ENCODE results near the gene RIT1.

The RIT1 gene

GRCh38 chr1:155911156-155912055 lies at the start of gene RIT1:
TSS of gene RIT1 (minus strand) at chr1:155911349. CDS start at chr1:155910761, 588 bp downstream.
- DNase-seq: peak; percentile 73

DNA sequence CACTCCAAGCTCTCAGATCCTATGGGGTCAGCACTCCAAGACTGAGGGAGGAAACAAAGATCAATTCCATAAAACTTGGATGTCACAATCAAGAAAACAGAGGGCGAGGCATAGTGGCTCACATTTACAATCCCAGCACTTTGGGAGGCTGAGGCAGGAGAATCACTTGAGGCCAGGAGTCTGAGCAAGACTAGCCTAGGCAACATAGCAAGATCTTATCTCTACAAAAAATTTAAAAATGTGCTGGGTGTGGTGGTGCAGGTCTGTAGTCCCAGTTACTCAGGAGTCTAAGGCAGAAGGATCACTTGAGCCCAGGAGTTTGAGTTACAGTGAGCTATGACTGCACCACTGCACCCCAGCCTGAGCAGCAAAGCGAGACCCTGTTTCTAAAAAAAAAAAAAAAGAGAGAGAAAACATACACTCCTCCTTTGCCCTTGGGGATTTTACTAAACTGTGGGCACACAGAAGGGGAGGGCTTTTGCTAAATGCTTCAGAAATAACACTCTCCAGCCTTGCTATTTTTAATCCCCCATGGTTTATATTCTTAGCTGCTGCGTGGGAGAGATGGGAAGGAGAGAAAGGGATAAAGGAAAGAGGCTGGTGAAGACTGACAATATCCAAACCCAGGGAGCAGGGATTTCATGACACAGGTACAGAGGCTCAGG lies 49.1 kb upstream of the RIT1 start:
- no peak for DNase-seq

DNA sequence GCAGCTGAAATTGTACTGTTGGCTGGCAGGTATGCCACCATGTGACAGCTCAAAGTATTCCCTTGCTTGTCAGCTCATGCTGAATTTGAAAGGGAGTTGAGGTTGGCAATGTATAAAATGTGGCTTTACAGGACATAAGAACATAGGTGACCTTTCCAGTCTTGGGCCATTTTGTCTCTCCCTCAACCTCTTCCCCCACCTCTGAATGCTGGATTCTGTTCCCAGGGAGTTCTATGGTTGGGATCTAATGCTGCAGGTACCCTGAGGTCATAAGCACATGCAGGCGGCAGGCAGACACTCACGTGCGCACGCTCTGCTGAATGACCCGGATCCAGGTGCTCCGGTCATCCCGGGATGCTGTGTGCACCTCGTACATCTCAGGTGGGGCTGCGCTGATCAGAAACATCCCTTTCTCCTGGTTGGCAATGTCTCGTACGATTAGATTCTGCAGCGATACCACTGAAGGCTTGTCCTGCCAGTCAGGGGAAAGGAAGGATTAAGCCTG lies 46.3 kb upstream of the RIT1 start:
- no peak for DNase-seq

- DNase-seq: no peak
Measured at GRCh38 chr1:155954645-155955044, 43.5 kb upstream of the RIT1 start.

DNA sequence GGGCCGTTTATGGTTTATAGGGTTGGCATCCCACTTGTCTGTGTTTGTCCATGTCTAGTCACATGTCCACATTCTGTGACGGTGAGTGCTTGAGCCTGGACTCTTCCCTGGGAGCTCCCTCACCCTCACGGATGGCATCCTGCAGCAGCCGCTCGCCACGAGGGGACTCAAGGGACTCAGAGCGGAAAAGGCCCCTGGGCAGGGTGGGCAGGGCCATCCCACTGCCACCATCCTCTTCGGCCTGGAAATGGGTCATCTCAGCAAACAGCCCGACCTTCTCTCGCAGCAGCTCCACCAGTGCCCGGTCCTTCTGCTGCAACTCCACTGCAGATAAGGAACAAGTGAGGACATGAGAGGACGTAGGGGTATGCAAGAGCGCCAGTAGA lies 41.3 kb upstream of the RIT1 start:
- DNase-seq: no peak

DNA sequence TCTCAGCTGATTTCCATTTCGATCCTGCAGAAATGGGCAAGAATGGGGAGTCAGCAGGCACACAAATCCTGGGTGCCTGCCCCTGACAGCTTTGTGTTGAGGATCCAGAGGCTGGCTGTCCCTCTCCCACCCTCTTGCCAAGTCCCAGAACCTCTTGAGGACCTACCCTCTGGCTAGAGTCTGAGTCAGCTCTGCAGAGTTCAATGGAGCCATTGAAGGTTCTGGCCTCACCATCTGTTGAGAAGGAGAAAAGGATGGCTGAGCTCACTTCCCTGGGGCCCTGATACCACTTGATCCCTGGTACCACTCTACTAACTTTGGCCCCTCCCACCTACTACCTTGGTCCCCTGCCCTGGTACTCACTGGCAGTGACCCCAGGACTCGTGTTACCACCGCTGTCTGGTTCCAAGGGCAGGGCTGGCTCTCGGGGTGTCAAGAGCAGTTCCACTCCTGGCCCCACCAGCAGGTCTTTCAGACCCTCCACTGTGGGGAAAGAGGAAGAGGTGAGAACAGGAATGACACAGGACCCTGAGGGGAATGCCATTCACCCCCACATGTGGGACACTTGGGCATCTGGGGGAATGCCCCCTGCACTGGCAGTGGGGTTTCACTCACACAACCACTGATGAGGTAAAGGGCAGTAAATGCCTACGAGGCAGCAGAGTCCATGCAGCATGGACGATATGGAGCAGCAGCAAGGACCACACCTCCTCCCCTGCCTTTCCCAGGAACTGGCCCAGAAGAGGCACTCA lies 40.8 kb upstream of the RIT1 start:
- no peak for DNase-seq

- no peak for DNase-seq
Measured at GRCh38 chr1:155950829-155951228, 39.7 kb upstream of the RIT1 start.

DNA sequence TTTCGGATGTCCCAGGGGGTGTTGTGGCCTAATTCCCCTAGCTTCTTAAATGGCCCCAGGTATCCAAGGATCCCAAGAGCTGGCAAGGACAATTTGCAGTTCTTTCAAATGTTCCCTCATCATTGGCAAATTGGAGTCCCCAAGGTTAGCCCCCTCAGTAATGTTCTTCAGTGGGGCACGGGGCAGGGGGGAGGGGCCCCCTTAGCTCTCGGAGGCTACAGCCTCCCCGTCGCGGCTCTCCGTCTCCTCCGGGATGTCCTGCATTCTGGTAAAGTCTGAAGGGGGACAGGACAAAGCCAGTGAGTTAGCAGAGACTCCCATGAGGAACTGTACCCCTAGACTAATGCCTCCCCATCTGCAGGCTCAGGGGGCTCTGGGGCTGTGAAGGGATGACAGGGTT lies 36.6 kb upstream of the RIT1 start:
- no peak for DNase-seq

- no peak for DNase-seq
Measured at GRCh38 chr1:155947292-155947691, 36.1 kb upstream of the RIT1 start.

DNA sequence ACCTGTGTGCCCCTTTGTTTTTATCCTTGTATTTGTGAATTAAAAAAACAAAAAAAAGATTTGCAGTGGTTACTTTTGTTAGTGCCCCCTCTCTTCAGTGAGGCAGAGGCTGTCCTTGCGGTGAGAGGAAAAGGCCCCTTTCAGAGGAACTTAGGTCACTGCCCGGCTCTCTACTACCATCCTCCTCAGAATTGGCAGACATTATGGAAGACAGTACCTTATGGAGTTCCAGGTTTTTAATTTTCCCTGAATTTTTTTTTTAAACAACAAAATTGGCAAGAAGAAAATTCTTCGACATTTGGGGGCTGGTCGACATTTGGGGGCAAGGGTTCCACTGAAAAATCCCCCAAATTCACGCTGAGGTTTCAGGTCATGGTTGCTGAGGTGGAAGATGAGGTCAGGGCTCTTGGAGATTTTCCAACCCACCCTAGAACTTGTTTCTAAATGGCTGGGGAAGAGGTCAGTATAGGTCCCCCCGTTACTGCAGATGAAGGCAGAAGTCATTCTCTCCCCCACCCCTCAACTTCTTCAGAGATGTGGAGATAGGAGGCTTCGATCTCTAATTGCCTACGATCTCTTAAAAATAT lies 35.6 kb upstream of the RIT1 start:
- no peak for DNase-seq

- peak; percentile 54 for DNase-seq
Measured at GRCh38 chr1:155944444-155944799, 33.3 kb upstream of the RIT1 start.

DNA sequence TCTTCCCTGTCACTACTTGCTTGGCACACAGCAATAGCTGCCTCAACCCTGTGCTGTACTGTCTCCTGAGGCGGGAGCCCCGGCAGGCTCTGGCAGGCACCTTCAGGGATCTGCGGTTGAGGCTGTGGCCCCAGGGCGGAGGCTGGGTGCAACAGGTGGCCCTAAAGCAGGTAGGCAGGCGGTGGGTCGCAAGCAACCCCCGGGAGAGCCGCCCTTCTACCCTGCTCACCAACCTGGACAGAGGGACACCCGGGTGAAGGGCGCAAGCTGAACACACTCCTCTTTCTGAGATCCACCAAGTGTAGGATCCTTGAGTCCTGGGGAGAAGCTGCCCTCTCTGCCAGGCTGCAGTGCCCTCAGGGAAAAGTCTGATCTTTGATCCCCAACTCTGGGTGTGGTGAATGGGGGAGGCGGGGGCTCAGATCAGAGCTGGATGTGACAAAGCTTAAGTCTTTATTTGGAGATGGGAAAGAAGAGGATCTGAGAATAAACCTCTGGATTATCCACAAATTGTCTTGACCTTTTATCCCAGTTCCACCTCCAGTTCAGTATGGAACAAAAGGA lies 31.5 kb upstream of the RIT1 start:
- DNase-seq: no peak

- DNase-seq: no peak
Measured at GRCh38 chr1:155941845-155942531, 30.8 kb upstream of the RIT1 start.

DNA sequence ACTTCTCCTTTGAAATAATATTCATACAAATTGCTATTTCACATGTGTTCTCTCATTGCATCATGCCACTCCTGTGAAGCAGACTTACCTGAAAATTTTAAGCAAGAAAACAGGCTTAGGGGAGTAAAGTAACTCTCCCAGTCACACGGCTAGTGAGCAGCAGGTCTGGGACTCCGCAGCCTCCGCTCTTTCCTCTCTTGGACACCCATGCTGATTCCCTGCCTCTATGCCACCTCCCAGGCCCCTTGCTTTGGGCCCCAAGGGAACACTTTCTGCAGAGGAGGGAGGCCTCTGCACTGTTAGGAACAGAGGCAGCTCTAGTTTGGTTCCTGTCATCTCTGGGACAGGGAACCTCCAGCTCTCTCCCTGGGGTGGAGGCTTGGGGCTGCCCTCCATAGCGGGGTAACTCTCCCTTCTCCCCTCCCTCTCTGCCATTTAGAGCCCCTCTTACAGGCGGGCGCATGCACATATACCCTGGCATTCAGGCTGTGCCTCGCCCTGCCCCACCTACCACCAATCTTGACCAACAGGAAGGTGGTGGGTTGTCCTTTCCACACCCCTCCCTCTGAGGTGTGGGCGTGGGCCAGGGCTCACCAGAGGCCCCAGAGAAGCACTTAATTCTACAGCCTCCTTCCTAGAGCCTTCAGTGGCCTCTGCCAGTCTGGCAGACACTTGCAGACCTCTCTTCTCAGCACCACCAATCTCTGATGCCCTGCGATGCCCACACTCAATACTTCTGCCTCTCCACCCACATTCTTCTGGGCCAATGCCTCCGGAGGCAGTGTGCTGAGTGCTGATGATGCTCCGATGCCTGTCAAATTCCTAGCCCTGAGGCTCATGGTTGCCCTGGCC lies 30.1 kb upstream of the RIT1 start, which contains the start of gene RXFP4:
TSS of gene RXFP4 (plus strand) at position 646 of the 852 bp plus-strand sequence. CDS start at position 718, 72 bp downstream.
- no peak for DNase-seq

DNA sequence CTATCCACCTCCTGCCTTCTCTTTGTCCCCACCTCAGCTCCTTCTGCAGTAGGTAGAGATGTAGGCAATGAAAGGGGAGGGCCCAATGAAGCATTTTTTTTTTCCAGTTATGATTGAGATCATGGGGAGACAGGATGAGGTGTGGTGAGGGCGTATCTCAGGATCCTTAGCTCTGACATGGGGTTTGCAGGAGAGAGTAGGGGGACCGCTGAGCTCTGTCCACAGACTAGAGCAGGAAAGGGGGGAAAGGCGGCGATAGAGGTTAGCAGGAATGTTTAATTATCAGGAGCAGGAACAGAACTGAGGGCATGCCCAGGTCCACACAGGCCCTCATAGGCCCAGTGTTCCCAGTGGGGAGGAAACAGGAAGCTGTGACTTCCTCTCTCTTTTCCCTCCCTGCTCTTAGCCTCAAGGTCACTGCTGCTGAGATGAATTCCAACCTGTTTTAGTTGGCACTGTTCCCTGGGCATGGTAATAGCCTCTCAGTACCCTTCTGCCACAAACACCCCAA lies 29.4 kb upstream of the RIT1 start:
- DNase-seq: no peak

- peak; percentile 75 for DNase-seq
Measured at GRCh38 chr1:155938220-155938627, 27.1 kb upstream of the RIT1 start.

DNA sequence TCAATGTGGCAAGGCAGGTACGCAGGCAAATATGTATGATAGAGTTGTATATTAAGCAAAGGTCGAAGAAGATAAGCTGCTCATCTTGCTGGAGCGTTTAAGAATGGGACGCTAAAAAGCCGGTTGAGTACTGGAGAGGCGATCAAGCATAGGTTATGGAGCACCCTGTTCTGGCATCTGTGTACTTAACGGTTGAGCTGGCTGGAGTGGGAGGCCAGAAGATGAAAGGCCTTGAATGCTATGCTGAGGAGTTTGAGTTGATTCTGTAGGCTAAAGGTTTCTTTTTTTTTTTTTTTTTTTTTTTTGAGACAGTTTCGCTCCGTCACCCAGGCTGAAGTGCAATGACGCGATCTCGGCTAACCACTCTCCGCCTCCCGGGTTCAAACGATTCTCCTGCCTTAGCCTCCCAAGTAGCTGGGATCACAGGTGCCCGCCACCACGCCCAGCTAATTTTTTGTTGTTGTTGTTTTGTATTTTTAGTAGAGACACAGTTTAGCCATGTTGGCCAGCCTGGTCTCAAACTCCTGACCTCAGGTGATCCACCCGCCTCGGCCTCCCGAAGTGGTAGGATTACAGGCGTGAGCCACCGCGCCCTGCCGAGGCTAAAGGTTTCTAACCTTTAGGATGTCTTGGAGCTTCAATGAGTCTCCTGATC lies 23.9 kb upstream of the RIT1 start:
- peak; percentile 36 for DNase-seq

DNA sequence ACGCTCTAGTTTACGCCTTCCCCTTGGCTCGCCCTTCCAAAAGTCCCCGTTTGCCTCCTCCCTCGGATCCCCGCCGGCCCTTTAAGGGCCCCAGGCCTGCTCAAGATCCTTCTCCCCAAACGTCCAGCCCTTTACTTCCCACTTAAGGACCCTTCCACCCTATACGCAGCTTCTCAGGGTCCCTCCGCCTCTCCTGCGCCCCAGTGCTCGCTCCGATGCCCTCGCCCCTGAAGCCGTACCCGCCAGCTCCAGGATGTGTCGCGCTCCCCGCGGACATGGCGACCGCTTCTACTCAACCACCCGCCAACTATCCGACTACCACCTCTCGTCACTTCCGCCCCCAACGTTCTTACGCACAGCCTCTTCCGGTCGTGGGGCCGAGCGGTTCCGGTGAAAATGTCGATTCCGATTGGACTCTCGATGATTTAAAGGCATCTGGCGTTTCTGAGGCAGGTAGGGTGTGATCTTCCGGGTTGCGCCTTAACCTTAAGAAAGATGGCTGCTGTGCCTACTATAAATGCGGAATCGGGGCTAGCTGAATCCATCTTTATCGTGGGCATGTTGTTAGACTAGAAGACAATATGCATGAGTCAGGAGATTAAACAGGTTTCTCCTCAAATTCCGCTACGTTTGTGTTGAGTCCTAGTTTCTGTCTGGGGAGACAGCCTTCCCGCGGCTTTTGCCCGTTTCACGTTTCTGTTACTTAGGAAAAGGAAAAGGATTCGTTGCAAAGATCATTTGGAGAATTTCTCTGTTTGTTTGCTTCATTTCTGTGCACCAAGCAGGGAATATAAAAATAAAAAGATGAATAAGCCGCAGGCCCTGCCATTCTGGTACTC lies 23.2 kb upstream of the RIT1 start, which contains the start of gene KHDC4:
TSS of gene KHDC4 (minus strand) at position 317 of the 839 bp plus-strand sequence. CDS start at position 277, 40 bp downstream.
- peak; percentile 99 for DNase-seq

DNA sequence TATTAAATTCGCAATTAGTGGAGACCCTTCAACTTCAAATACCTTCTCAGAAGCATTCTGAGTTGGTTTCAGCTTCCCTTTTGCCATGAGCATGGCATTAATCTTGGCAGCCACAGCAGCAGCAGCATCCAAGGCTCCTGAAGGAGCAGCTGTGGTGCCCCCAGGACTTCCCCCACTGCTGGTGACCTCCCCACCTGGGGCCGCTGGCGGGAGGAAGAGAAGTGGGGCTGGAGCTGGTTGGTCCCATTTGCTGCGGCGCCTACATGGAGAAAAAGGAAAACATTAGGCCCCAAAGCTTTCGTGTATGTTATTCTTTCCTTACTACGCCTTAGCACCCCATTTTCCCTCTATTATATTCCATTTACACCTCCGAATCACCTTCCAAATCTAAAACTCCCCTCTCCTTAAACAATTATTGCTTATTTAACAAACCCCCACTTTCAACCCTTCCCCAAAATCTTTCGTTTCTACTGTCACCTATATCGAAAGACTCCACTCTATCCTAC lies 22.5 kb upstream of the RIT1 start:
- peak; percentile 12 for DNase-seq
